CD4-positive, alpha-beta memory T cell (primary cell): Measurements from ENCODE around the gene RGS7. TPM values are rescaled to one million over a fixed set of nuclear protein-coding genes. Genes with fewer than 3 reads are reported as not detected.
"Not testable (repeated sequence)": the region's sequence is repeated elsewhere in the genome, so short reads cannot be mapped to it uniquely, and the experiment has no call there.

Experiments used
- CTCF ChIA-PET: fragments of 350-600 bp; sonication (Branson Sonifier 250); formaldehyde crosslinking; loops from one replicate; lab custom pipeline; 2021; ENCODE audit warnings: inconsistent platforms; ENCODE audit not compliant: partially characterized antibody; lab: Charles Lee
- POLR2A ChIA-PET: fragments of 350-600 bp; sonication (Branson Sonifier 250); formaldehyde crosslinking; loops from one replicate; lab custom pipeline; 2021; ENCODE audit not compliant: partially characterized antibody; lab: Charles Lee
- DNase-seq, 5 donors: peaks; one replicate each; pipeline versions ENCODE4 v3.0.0 to v3.0.0-alpha.2; 2020 to 2022; ENCODE audit warnings: mixed read lengths in 1 of 5
- H3K27ac ChIP-seq: one replicate; pipeline ENCODE4 v1.7.0; 2013; ENCODE audit warnings: low read depth, low read length
- H3K27me3 ChIP-seq: 2 replicates; pipeline ENCODE4 v1.7.0; 2013; ENCODE audit warnings: mild to moderate bottlenecking, low read length, moderate library complexity; ENCODE audit not compliant: insufficient read depth
- H3K36me3 ChIP-seq: 2 replicates; pipeline ENCODE4 v1.7.0; 2013; ENCODE audit warnings: mild to moderate bottlenecking, low read length, moderate library complexity; ENCODE audit not compliant: insufficient read depth
- H3K4me1 ChIP-seq: 2 replicates; pipeline ENCODE4 v1.7.0; 2013; ENCODE audit warnings: mild to moderate bottlenecking, low read length, moderate library complexity; ENCODE audit not compliant: insufficient read depth
- H3K4me3 ChIP-seq, 2 donors: one replicate each; pipeline ENCODE4 v1.7.0; 2013; ENCODE audit warnings: low read length in 2 of 2, mild to moderate bottlenecking in 1 of 2
- H3K9me3 ChIP-seq, 2 donors: one replicate each; pipeline ENCODE4 v1.7.0; 2013; ENCODE audit warnings: low read length in 2 of 2, control low read depth in 1 of 2; ENCODE audit not compliant: control insufficient read depth in 1 of 2
- H3K27ac Mint-ChIP-seq, 7 donors: one replicate each; pipeline ENCODE4 v1.8.0; 2020 to 2021; ENCODE audit warnings: mixed read lengths in 7 of 7, mild to moderate bottlenecking in 6 of 7, inconsistent platforms in 3 of 7, moderate library complexity in 3 of 7
- H3K27me3 Mint-ChIP-seq, 2 donors: one replicate each; pipeline ENCODE4 v1.8.0; 2020 to 2021; ENCODE audit warnings: mixed read lengths in 2 of 2
- H3K36me3 Mint-ChIP-seq, 2 donors: one replicate each; pipeline ENCODE4 v1.8.0; 2020 to 2021; ENCODE audit warnings: mixed read lengths in 2 of 2, inconsistent platforms in 1 of 2, mild to moderate bottlenecking in 1 of 2
- H3K4me1 Mint-ChIP-seq, 4 donors: one replicate each; pipeline ENCODE4 v1.8.0; 2020 to 2021; ENCODE audit warnings: mixed read lengths in 4 of 4, mild to moderate bottlenecking in 1 of 4
- H3K4me3 Mint-ChIP-seq, 8 donors: one replicate each; pipeline ENCODE4 v1.8.0; 2020 to 2021; ENCODE audit warnings: mixed read lengths in 8 of 8, mild to moderate bottlenecking in 7 of 8, moderate library complexity in 6 of 8, inconsistent platforms in 3 of 8
- H3K9me3 Mint-ChIP-seq, 8 donors: one replicate each; pipeline ENCODE4 v1.8.0; 2020 to 2021; ENCODE audit warnings: mixed read lengths in 8 of 8, mild to moderate bottlenecking in 5 of 8, inconsistent platforms in 3 of 8, moderate library complexity in 1 of 8
- intact Hi-C: fragments of 100-400 bp; cut with micrococcal nuclease; formaldehyde crosslinking; loops from one replicate; pipeline ENCODE4 v1.15.1; 2023
- polyA plus RNA-seq, 2 donors: library from polyadenylated mRNA; unstranded; fragments of 300-500 nt; fragmentation: Illumina TruSeq; gene quantifications; one replicate each; pipeline ENCODE4 v1.2.3, GENCODE V29; 2021
- total RNA-seq, 2 experiments: library from RNA; stranded (reverse); gene quantifications; one replicate each; pipeline ENCODE4 v1.2.3, GENCODE V29; 2021

RGS7 gene
- total and polyA plus RNA-seq, 4 experiments from 2014 or later = not detected

- H3K36me3 Mint-ChIP-seq, CTCF ChIA-PET: not testable (repeated sequence)
Measured at GRCh38 chr1:240783728-240784137, 573.3 kb downstream of the RGS7 start.

GRCh38 chr1:240776237-240776636 is 580.8 kb downstream of the RGS7 start:
- H3K27me3 Mint-ChIP-seq = no peaks in the 10 kb centered on the region
- no peak overlapping the region for H3K4me3 ChIP-seq
- intact Hi-C loops = no loop called here
- H3K27ac Mint-ChIP-seq = no peak overlapping the region
- ChIA-PET POLR2A (no interaction called here), CTCF (no interaction called here)
- H3K27ac ChIP-seq = no peak overlapping the region
- H3K4me1 ChIP-seq = no peaks in the 10 kb centered on the region
- DNase-seq = no peak
- no peaks in the 10 kb centered on the region for H3K9me3 ChIP-seq
- H3K36me3 ChIP-seq = no peaks in the 10 kb centered on the region
- H3K9me3 Mint-ChIP-seq = peaks cover 0 to 5% (median 0%) of the 10 kb centered on the region in 8 donors
- H3K36me3 Mint-ChIP-seq = no peaks in the 10 kb centered on the region
- no peaks in the 10 kb centered on the region for H3K27me3 ChIP-seq
- no peaks in the 10 kb centered on the region for H3K4me1 Mint-ChIP-seq
- no peak overlapping the region for H3K4me3 Mint-ChIP-seq

More at GRCh38 chr1:240783728-240784137, 573.3 kb downstream of the RGS7 start:
- H3K4me3 ChIP-seq, DNase-seq, H3K9me3 ChIP-seq, H3K27ac Mint-ChIP-seq, POLR2A ChIA-PET, H3K9me3 Mint-ChIP-seq, H3K27me3 Mint-ChIP-seq, H3K4me1 ChIP-seq, H3K4me1 Mint-ChIP-seq, H3K36me3 ChIP-seq, H3K4me3 Mint-ChIP-seq, H3K27ac ChIP-seq, intact Hi-C loops, H3K27me3 ChIP-seq: not testable (repeated sequence)

- H3K4me3 Mint-ChIP-seq = no peak overlapping the region
Measured at GRCh38 chr1:240772131-240772530, 584.9 kb downstream of the RGS7 start.

GRCh38 chr1:240771450-240771849 is 585.6 kb downstream of the RGS7 start:
- Mint-ChIP-seq H3K27ac (no peak overlapping the region), H3K36me3 (no peaks in the 10 kb centered on the region), H3K4me1 (no peaks in the 10 kb centered on the region), H3K4me3 (no peak overlapping the region), H3K9me3 (peaks cover 0 to 2% (median 0%) of the 10 kb centered on the region in 8 donors), H3K27me3 (peaks cover 1 to 2% of the 10 kb centered on the region in 2 donors)
- Histone ChIP-seq H3K27ac (no peak overlapping the region), H3K9me3 (no peaks in the 10 kb centered on the region), H3K4me3 (no peak overlapping the region), H3K27me3 (no peaks in the 10 kb centered on the region), H3K36me3 (no peaks in the 10 kb centered on the region), H3K4me1 (no peaks in the 10 kb centered on the region)
- ChIA-PET CTCF (no interaction called here), POLR2A (no interaction called here)
- DNase-seq = no peak
- intact Hi-C loops = no loop called here

More at GRCh38 chr1:240772131-240772530, 584.9 kb downstream of the RGS7 start:
- no peak for DNase-seq
- Histone ChIP-seq H3K4me3 (no peak overlapping the region), H3K4me1 (no peaks in the 10 kb centered on the region), H3K9me3 (no peaks in the 10 kb centered on the region), H3K27ac (no peak overlapping the region), H3K27me3 (no peaks in the 10 kb centered on the region), H3K36me3 (no peaks in the 10 kb centered on the region)
- intact Hi-C loops = no loop called here
- Mint-ChIP-seq H3K4me1 (no peaks in the 10 kb centered on the region), H3K9me3 (peaks cover 0 to 2% (median 0%) of the 10 kb centered on the region in 8 donors), H3K27ac (no peak overlapping the region), H3K36me3 (no peaks in the 10 kb centered on the region), H3K27me3 (peaks cover under 1 to 2% of the 10 kb centered on the region in 2 donors)
- POLR2A ChIA-PET = no interaction called here
- CTCF ChIA-PET = no interaction called here

- Mint-ChIP-seq H3K9me3 (peaks cover 0 to 2% (median 0%) of the 10 kb centered on the region in 8 donors), H3K27ac (no peak overlapping the region), H3K4me3 (no peak overlapping the region), H3K27me3 (peaks cover 1 to 2% of the 10 kb centered on the region in 2 donors), H3K36me3 (no peaks in the 10 kb centered on the region), H3K4me1 (no peaks in the 10 kb centered on the region)
- H3K36me3 ChIP-seq = no peaks in the 10 kb centered on the region
- CTCF ChIA-PET = no interaction called here
- no peak for DNase-seq
- H3K4me1 ChIP-seq = no peaks in the 10 kb centered on the region
- intact Hi-C loops = no loop called here
- H3K4me3 ChIP-seq = no peak overlapping the region
- POLR2A ChIA-PET = no interaction called here
- H3K27ac ChIP-seq = no peak overlapping the region
- H3K9me3 ChIP-seq = no peaks in the 10 kb centered on the region
- no peaks in the 10 kb centered on the region for H3K27me3 ChIP-seq
Measured at GRCh38 chr1:240768979-240769378, 588.0 kb downstream of the RGS7 start.

GRCh38 chr1:240766831-240767230 is 590.2 kb downstream of the RGS7 start:
- no peak for DNase-seq
- no peak overlapping the region for H3K4me3 ChIP-seq
- intact Hi-C loops = no loop called here
- Mint-ChIP-seq H3K27me3 (peaks cover 1 to 2% of the 10 kb centered on the region in 2 donors), H3K4me1 (no peaks in the 10 kb centered on the region), H3K36me3 (no peaks in the 10 kb centered on the region), H3K9me3 (peaks cover 0 to 2% (median 0%) of the 10 kb centered on the region in 8 donors), H3K4me3 (no peak overlapping the region), H3K27ac (no peak overlapping the region)
- H3K4me1 ChIP-seq = no peaks in the 10 kb centered on the region
- no peak overlapping the region for H3K27ac ChIP-seq
- POLR2A ChIA-PET = no interaction called here
- H3K27me3 ChIP-seq = no peaks in the 10 kb centered on the region
- CTCF ChIA-PET = no interaction called here
- H3K36me3 ChIP-seq = no peaks in the 10 kb centered on the region
- no peaks in the 10 kb centered on the region for H3K9me3 ChIP-seq

GRCh38 chr1:240765732-240766363 is 591.2 kb downstream of the RGS7 start:
- no peak overlapping the region for H3K27ac Mint-ChIP-seq
- no peak for DNase-seq
- Histone ChIP-seq H3K36me3 (no peaks in the 10 kb centered on the region), H3K4me3 (no peak overlapping the region), H3K27ac (no peak overlapping the region), H3K9me3 (no peaks in the 10 kb centered on the region), H3K27me3 (no peaks in the 10 kb centered on the region), H3K4me1 (no peaks in the 10 kb centered on the region)
- no peaks in the 10 kb centered on the region for H3K36me3 Mint-ChIP-seq
- CTCF ChIA-PET = no interaction called here
- peaks cover 1 to 2% of the 10 kb centered on the region in 2 donors for H3K27me3 Mint-ChIP-seq
- H3K4me1 Mint-ChIP-seq = no peaks in the 10 kb centered on the region
- POLR2A ChIA-PET = no interaction called here
- peaks cover 0 to 2% (median 0%) of the 10 kb centered on the region in 8 donors for H3K9me3 Mint-ChIP-seq
- H3K4me3 Mint-ChIP-seq = no peak overlapping the region
- intact Hi-C loops = no loop called here
